Stimulated activated CD4-positive, alpha-beta T cell treated with anti-CD3 and anti-CD28 coated beads, Interleukin-12 subunit alpha, Interleukin-12 subunit beta, amount 100 ng/mL, for 48 hours (primary cell): ENCODE data around the gene KPNA1.

Experiments used
- DNase-seq, 3 donors: peaks; one replicate each; pipeline ENCODE4 v3.0.0-alpha.2; 2020; ENCODE audit warnings: low read depth in 2 of 3, low spot score in 1 of 3

Gene KPNA1

GRCh38 chr3:122383771-122384697 is 130.7 kb downstream of the KPNA1 start, which contains the start of gene FAM162A:
TSS of gene FAM162A (plus strand) at chr3:122384182. CDS start at chr3:122384266, 84 bp downstream.
- DNase-seq, result peak; percentile 88 to 94 (median 88)

- DNase-seq, result peak; percentile 84 to 85 (median 84)
Measured at GRCh38 chr3:122382888-122383666, 131.7 kb downstream of the KPNA1 start, which contains the start of gene MIX23. TSS of gene MIX23 (minus strand) at chr3:122383231. CDS start at chr3:122383224, 7 bp downstream.

GRCh38 chr3:122377975-122378374 is 136.8 kb downstream of the KPNA1 start:
- no peak for DNase-seq

- no peak for DNase-seq
Measured at GRCh38 chr3:122374034-122374433, 140.7 kb downstream of the KPNA1 start.
